PC-3 (cell line): ENCODE data around the gene APOH.

Source experiments
- CTCF ChIP-seq: fragments of 300-600 bp; sonication (generic); conservative IDR thresholded peaks from 2 replicates; pipeline ENCODE4 v1.5.1; 2017; ENCODE audit warnings: antibody characterized with exemption, low read depth, mild to moderate bottlenecking, low read length
- EZH2 ChIP-seq: fragments of 300-600 bp; sonication (generic); IDR thresholded peaks from one replicate; pipeline ENCODE4 v1.6.1; 2017; ENCODE audit warnings: antibody characterized with exemption, mild to moderate bottlenecking, low read length; ENCODE audit not compliant: unreplicated experiment

- TF ChIP-seq CTCF = no peak
- TF ChIP-seq EZH2 = no peak
These were observed 61.9 kb downstream of the APOH start for GRCh38 chr17:66167189-66167815.
